Heart left ventricle (tissue), 16 donors: Measurements from ENCODE around the gene GLA. TPM values are rescaled to one million over a fixed set of nuclear protein-coding genes. Genes with fewer than 3 reads are reported as not detected.

Experiments used
- ATAC-seq, 4 donors: fragments of 200-7000 bp; cut with Tn5 transposase; one replicate each; pipeline ENCODE4 v1.9.1; 2020 to 2022; ENCODE audit warnings: moderate library complexity in 4 of 4, mild to moderate bottlenecking in 3 of 4, moderate number of reproducible peaks in 1 of 4
- DNase-seq, 5 donors: peaks; one replicate each; pipeline ENCODE4 v3.0.0-alpha.2; 2020
- H3K27ac ChIP-seq, 12 donors: fragments of 200-600 bp; sonication (generic) in 4 of 12; one replicate each; pipeline versions ENCODE4 v1.5.0 to v1.8.0; 2016 to 2022; ENCODE audit warnings: mild to moderate bottlenecking in 2 of 12
- H3K27me3 ChIP-seq, 9 donors: fragments of 200-600 bp; sonication (generic) in 2 of 9; one replicate each; pipeline versions ENCODE4 v1.5.1 to v1.8.0; 2016 to 2022; ENCODE audit warnings: mild to moderate bottlenecking in 3 of 9
- H3K36me3 ChIP-seq, 9 donors: fragments of 200-600 bp; sonication (generic) in 2 of 9; one replicate each; pipeline versions ENCODE4 v1.5.0 to v1.8.0; 2018 to 2022; ENCODE audit warnings: mild to moderate bottlenecking in 2 of 9
- H3K4me1 ChIP-seq, 12 donors: fragments of 200-600 bp; sonication (generic) in 4 of 12; one replicate each; pipeline versions ENCODE4 v1.5.0 to v1.8.0; 2016 to 2022; ENCODE audit warnings: mild to moderate bottlenecking in 3 of 12
- H3K4me3 ChIP-seq, 12 donors: fragments of 200-600 bp; sonication (generic) in 4 of 12; one replicate each; pipeline versions ENCODE4 v1.5.0 to v1.8.0; 2017 to 2022; ENCODE audit warnings: mild to moderate bottlenecking in 9 of 12, moderate library complexity in 4 of 12
- H3K9me3 ChIP-seq, 12 donors: fragments of 200-600 bp; sonication (generic) in 4 of 12; one replicate each; pipeline versions ENCODE4 v1.5.0 to v1.8.0; 2016 to 2022; ENCODE audit warnings: mild to moderate bottlenecking in 1 of 12
- CTCF ChIP-seq, 12 donors: fragments of 200-600 bp; sonication (generic) in 4 of 12; IDR thresholded peaks; one replicate each; pipeline versions ENCODE4 v1.5.0 to v1.8.0; 2018 to 2022; ENCODE audit warnings: antibody characterized with exemption in 12 of 12, mild to moderate bottlenecking in 5 of 12
- POLR2A ChIP-seq, 2 donors: fragments of 450-650 bp; IDR thresholded peaks; one replicate each; pipeline ENCODE4 v1.6.1; 2017; ENCODE audit warnings: antibody characterized with exemption in 2 of 2, mild to moderate bottlenecking in 2 of 2, moderate library complexity in 2 of 2
- WGBS, 4 donors: extraction: QIAGEN DNeasy Blood & Tissue Kit in 2 of 4; methylation state at CpG; one replicate each; pipeline versions ENCODE4 v1.1.5 to v1.1.7; 2013 to 2018; 5-methylcytosine and 5-hydroxymethylcytosine counted together
- intact Hi-C, 10 donors: fragments of 100-400 bp; cut with DNase I; formaldehyde crosslinking; loops; one replicate each; pipeline versions ENCODE4 v1.11.1 to v1.14.2; 2022
- polyA plus RNA-seq, 2 donors: library from polyadenylated mRNA; stranded (reverse); fragments of 200-250 nt; gene quantifications; one replicate each; pipeline ENCODE4 v1.2.3, GENCODE V29; 2013
- total RNA-seq, 9 donors: library from RNA; depleted of rRNA in 2 of 9; stranded (reverse); fragments of >200 nt in 2 of 9; fragmentation: NEBNext Ultra II Directional in 3 of 9; extraction: Animal tissue kit (Norgen Biotek cat#: 25700) in 3 of 9; gene quantifications; one replicate each; pipeline versions ENCODE4 v1.1.0 to v1.2.4, GENCODE V29; 2016 to 2023
- donor health status: ischemic (EF 13 %, LVEDD 7.1; RV severe dilation, severe dysfunction).
- donor health status: healthy with polysubstance abuse.
- donor health status: DM: no; HTN: yes; CAD: no.
- donor health status: DM: no; HTN: no; CAD: no.
- donor health status: ischemic (EF 25% LVEDD 6.9; RV normal size, moderate dysfunction).
- donor health status: ischemic (EF 25% LVEDD 5.7; RV mildly dilated, moderate dysfunction).
- donor health status: healthy.
- donor health status: DM: yes; HTN: yes; CAD: no.
- donor health status: ischemic (EF 35%, LVEDD 5.7; RV mildly dilated, moderate dysfunction).
- donor health status: nonischemic (EF 11% LVEDD 7.7; RV severe dilation, severe dysfunction).
- donor health status: DM: yes; HTN: yes; CAD: no.
- donor health status: PGD.
- donor health status: ischemic (EF 29% LVEDD 5.4; RV normal size, mild dysfunction).
- donor health status: nonischemic (EF 23%, LVEDD 6.1; RV moderate dilation, normal function).

The GLA gene
- total and polyA plus RNA-seq, 11 donors: 5.2 to 27.5 (median 12.3) TPM

- WGBS, 4 donors: 81 to 97% (median 89%) methylated on average over 4 of the region's 4 CpGs
- no peak for TF ChIP-seq POLR2A (IDR thresholded peaks at IDR 0.05)
- TF ChIP-seq CTCF (IDR thresholded peaks at IDR 0.05): no peak
- intact Hi-C loops: no loop called here
- H3K36me3 ChIP-seq: peaks cover 0 to 46% (median 21%) of the 10 kb centered on the region in 9 donors
- no peak overlapping the region for H3K4me3 ChIP-seq
- H3K9me3 ChIP-seq: no peaks in the 10 kb centered on the region
- H3K27me3 ChIP-seq: no peaks in the 10 kb centered on the region
- no peak overlapping the region for H3K27ac ChIP-seq
- ATAC-seq (no peak), DNase-seq (no peak)
- no peaks in the 10 kb centered on the region for H3K4me1 ChIP-seq
Observed at GRCh38 chrX:101399825-101400224, 7.9 kb downstream of the GLA start.

- H3K4me1 ChIP-seq: no peaks in the 10 kb centered on the region
- peaks cover 0 to 52% (median 26%) of the 10 kb centered on the region in 9 donors for H3K36me3 ChIP-seq
- TF ChIP-seq POLR2A (IDR thresholded peaks at IDR 0.05) (no peak), CTCF (IDR thresholded peaks at IDR 0.05) (no peak)
- ATAC-seq (no peak), DNase-seq (no peak)
- H3K27ac ChIP-seq: no peak overlapping the region
- intact Hi-C loops: no loop called here
- no peak overlapping the region for H3K4me3 ChIP-seq
- no peaks in the 10 kb centered on the region for H3K9me3 ChIP-seq
- H3K27me3 ChIP-seq: no peaks in the 10 kb centered on the region
- WGBS, 4 donors: 76 to 96% (median 85%) methylated on average over 4 of the region's 4 CpGs
Observed at GRCh38 chrX:101398694-101399093, 9.0 kb downstream of the GLA start.

GRCh38 chrX:101397779-101398178, 9.9 kb downstream of the GLA start:
- intact Hi-C loops: no loop called here
- DNase-seq (no peak), ATAC-seq (no peak)
- Histone ChIP-seq H3K27me3 (no peaks in the 10 kb centered on the region), H3K4me1 (no peaks in the 10 kb centered on the region), H3K4me3 (no peak overlapping the region), H3K9me3 (no peaks in the 10 kb centered on the region), H3K36me3 (peaks cover 0 to 57% (median 25%) of the 10 kb centered on the region in 9 donors), H3K27ac (no peak overlapping the region)
- TF ChIP-seq CTCF (IDR thresholded peaks at IDR 0.05): no peak
- 19 to 38% (median 32%) methylated on average over 4 of the region's 4 CpGs for whole genome bisulfite sequencing, 4 donors

GRCh38 chrX:101395789-101396188, 11.9 kb downstream of the GLA start:
- Histone ChIP-seq H3K27ac (no peak overlapping the region), H3K36me3 (peaks cover 0 to 54% (median 30%) of the 10 kb centered on the region in 9 donors), H3K4me3 (no peak overlapping the region), H3K9me3 (no peaks in the 10 kb centered on the region), H3K4me1 (peaks cover 0 to 11% (median 0%) of the 10 kb centered on the region in 12 donors), H3K27me3 (no peaks in the 10 kb centered on the region)
- intact Hi-C loops: no loop called here
- no peak for DNase-seq
- TF ChIP-seq POLR2A (IDR thresholded peaks at IDR 0.05): no peak
- TF ChIP-seq CTCF (IDR thresholded peaks at IDR 0.05): no peak
- WGBS, 4 donors: 91 to 95% (median 94%) methylated on average over 1 of the region's 1 CpG
- ATAC-seq: no peak
